ENCODE measurements around the gene POLR1D. TPM values are rescaled to one million over a fixed set of nuclear protein-coding genes. Genes with fewer than 3 reads are reported as not detected.

POLR1D gene
- total RNA-seq, 2 donors from 2014 or later = 123 to 124 TPM

DNA sequence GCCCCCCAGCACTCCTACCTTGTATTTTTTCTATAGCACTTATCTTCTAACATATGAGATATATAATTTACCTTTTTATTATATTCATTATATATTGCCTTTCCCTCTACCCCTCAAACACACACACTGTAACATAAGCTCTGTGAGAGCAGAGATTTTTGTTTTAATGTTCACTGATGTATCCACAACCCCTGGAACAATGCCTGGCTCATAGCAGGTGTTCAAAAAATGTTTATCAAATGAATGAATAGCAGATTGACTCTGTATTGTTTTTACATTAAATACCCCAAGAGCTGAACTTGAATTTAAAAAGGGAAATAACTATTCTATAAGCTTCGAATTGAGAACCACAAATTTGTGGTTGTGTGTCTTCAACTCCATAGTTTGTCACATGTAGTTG is 11.0 kb downstream of the POLR1D start:
- Histone ChIP-seq H3K36me3 (no peaks in the 10 kb centered on the region), H3K4me1 (no peaks in the 10 kb centered on the region), H3K9ac (ENCODE audit: low read depth in 2 of 2, low read length in 2 of 2) (no peak overlapping the region), H3K27ac (no peak overlapping the region), H3K27me3 (no peaks in the 10 kb centered on the region), H3K4me3 (no peak overlapping the region), H3K9me3 (no peaks in the 10 kb centered on the region)
- intact Hi-C loops (cut with DNase I) = no loop called here
- DNase-seq = no peak
- TF ChIP-seq, protein P1, sequence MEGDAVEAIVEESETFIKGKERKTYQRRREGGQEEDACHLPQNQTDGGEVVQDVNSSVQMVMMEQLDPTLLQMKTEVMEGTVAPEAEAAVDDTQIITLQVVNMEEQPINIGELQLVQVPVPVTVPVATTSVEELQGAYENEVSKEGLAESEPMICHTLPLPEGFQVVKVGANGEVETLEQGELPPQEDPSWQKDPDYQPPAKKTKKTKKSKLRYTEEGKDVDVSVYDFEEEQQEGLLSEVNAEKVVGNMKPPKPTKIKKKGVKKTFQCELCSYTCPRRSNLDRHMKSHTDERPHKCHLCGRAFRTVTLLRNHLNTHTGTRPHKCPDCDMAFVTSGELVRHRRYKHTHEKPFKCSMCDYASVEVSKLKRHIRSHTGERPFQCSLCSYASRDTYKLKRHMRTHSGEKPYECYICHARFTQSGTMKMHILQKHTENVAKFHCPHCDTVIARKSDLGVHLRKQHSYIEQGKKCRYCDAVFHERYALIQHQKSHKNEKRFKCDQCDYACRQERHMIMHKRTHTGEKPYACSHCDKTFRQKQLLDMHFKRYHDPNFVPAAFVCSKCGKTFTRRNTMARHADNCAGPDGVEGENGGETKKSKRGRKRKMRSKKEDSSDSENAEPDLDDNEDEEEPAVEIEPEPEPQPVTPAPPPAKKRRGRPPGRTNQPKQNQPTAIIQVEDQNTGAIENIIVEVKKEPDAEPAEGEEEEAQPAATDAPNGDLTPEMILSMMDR (IDR thresholded peaks at IDR 0.05) = no peak

DNA sequence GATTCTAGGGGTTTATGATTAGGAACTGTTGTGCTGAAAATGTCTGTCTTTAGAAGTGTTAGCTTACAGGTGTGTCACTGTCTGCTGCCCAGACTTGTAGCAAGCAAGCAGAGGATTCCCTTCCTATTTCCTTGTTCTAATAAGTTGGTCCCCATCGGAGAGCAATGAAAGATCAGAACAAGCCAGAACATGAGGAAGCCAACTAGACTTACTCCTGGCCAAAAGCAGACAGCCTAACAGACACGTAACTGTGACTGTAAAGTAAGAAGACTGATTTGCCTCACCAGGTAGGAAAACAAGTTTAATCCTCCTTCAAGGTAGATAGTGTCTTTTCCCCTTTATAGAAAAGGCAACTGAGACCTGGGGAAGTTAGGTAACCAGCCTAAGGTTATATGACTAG is 12.5 kb downstream of the POLR1D start:
- Histone ChIP-seq H3K9ac (ENCODE audit: low read depth in 2 of 2, low read length in 2 of 2) (no peak overlapping the region), H3K27ac (no peak overlapping the region)
- intact Hi-C loops (cut with DNase I) = no loop called here

DNA sequence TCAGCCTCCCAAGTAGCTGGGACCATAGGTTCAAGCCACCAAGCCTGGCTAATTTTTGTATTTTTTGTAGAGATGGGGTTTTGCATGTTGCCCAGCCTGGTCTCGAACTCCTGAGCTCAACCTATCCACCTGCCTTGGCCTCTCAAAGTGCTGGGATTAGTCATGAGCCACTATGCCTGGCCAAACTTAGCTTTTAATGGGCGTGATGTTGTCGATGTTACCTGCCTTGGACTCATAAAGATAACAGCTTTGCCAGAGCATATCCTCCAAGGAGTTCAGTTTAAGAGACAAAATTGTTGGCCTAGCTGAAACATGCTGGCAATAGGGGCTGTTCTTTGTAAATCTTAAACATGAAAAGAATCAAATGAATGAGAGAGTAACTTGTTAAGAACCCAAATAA is 13.1 kb downstream of the POLR1D start:
- no peaks in the 10 kb centered on the region for H3K27me3 ChIP-seq
- no peak for DNase-seq
- no peak overlapping the region for H3K4me3 ChIP-seq
- intact Hi-C loops (cut with DNase I) = no loop called here
- no peak overlapping the region for H3K27ac ChIP-seq
- TF ChIP-seq, protein P1 (IDR thresholded peaks at IDR 0.05) = no peak
- no peak overlapping the region for H3K9ac ChIP-seq (ENCODE audit: low read depth in 2 of 2, low read length in 2 of 2)
- no peaks in the 10 kb centered on the region for H3K9me3 ChIP-seq
- H3K4me1 ChIP-seq = no peaks in the 10 kb centered on the region
- H3K36me3 ChIP-seq = no peaks in the 10 kb centered on the region

More for the DNA sequence above, 12.5 kb downstream of the POLR1D start:
- Histone ChIP-seq H3K27me3 (no peaks in the 10 kb centered on the region), H3K36me3 (no peaks in the 10 kb centered on the region), H3K9me3 (no peaks in the 10 kb centered on the region), H3K4me1 (no peaks in the 10 kb centered on the region), H3K4me3 (no peak overlapping the region)
- no peak for DNase-seq
- TF ChIP-seq, protein P1 (IDR thresholded peaks at IDR 0.05) = no peak

DNA sequence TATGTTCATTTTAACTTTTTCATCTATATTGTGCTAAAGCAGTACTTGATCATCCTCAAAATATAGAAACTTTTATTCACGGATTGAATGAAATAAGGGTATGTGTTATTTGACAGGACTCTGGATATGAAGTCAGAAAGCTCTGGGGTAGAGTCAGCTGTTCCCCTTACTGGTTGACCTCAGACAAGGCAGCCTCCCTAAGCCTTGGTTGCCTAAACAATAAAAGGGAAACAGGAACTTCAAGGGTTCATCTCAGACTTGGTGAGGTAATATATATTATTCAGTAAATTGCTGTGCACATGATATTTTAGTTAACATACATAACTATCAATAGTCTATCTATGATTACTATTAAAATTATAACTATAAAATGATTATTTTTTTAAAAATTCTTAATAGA is 13.6 kb downstream of the POLR1D start:
- Histone ChIP-seq H3K9ac (ENCODE audit: low read depth in 2 of 2, low read length in 2 of 2) (no peak overlapping the region), H3K4me1 (no peaks in the 10 kb centered on the region), H3K4me3 (no peak overlapping the region), H3K27me3 (no peaks in the 10 kb centered on the region), H3K36me3 (no peaks in the 10 kb centered on the region), H3K9me3 (no peaks in the 10 kb centered on the region), H3K27ac (no peak overlapping the region)
- TF ChIP-seq, protein P1 (IDR thresholded peaks at IDR 0.05) = no peak
- intact Hi-C loops (cut with DNase I) = no loop called here
- DNase-seq = no peak

DNA sequence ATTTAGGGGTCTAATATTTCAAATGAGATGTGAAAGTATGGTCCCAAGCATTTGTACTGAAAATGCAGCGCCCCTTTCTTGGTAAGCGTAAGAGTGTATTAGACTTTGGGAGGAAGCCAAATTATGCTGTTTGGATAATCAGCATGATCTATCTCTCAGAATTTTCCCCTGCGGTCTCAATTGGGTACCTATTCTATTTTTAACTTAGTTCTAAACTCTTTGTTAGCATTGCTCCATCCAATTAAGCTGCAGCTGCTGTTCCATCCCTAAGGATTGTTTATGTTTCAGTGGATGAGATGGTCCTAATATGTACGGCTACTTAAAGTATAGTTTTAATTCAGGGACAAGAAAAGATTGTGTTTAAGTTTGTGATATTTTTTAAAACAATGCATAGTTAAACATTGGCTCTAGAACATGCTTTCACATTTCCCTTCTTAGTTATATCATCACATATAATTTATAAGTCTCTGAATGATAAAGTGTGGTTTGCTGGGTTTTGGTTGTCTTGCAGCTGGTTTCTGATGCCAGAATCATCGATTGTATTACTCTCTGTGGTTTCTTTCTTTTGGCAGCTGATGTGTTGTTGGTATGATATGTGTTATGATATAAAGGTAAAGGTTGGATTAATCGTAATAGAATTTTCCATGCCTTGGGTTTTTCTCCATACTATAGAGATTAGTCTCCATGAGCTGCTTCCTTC is 15.0 kb downstream of the POLR1D start:
- Histone ChIP-seq H3K4me1 (no peaks in the 10 kb centered on the region), H3K4me3 (no peak overlapping the region), H3K27me3 (no peaks in the 10 kb centered on the region), H3K27ac (no peak overlapping the region), H3K36me3 (no peaks in the 10 kb centered on the region), H3K9me3 (no peaks in the 10 kb centered on the region), H3K9ac (ENCODE audit: low read depth in 2 of 2, low read length in 2 of 2) (no peak overlapping the region)
- intact Hi-C loops (cut with DNase I) = no loop called here
- TF ChIP-seq, protein P1 (IDR thresholded peaks at IDR 0.05) = no peak
- no peak for DNase-seq

All from colonic mucosa (tissue), 4 donors.